A673 (cell line): ENCODE measurements around the gene HID1. TPM values are rescaled to one million over a fixed set of nuclear protein-coding genes. Genes with fewer than 3 reads are reported as not detected.

Source experiments
- BruUV-seq: library from RNA; stranded (reverse); fragments of 400-500 nt; replicated peaks from 2 replicates; lab custom pipeline; 2021; lab: Mats Ljungman, UMichigan
- CTCF ChIA-PET: fragments of 300-600 bp; sonication (Branson Sonifier 250); formaldehyde crosslinking; loops from one replicate; lab custom pipeline; 2022; ENCODE audit warnings: antibody characterized with exemption; lab: Charles Lee
- POLR2A ChIA-PET: fragments of 300-600 bp; sonication (Branson Sonifier 250); formaldehyde crosslinking; loops from one replicate; lab custom pipeline; 2022; ENCODE audit warnings: antibody characterized with exemption; ENCODE audit not compliant: low non-redundant PET; lab: Charles Lee
- DNase-seq: peaks from one replicate; pipeline ENCODE4 v3.0.0-alpha.2; 2015; ENCODE audit warnings: low spot score
- H3K27ac ChIP-seq: fragments of 200-600 bp; sonication (generic); 2 replicates; pipeline ENCODE4 v1.5.1; 2016; ENCODE audit warnings: mixed run types, low read depth, mild to moderate bottlenecking, mixed read lengths, antibody characterized with exemption, low read length; ENCODE audit not compliant: poor library complexity, severe bottlenecking
- H3K27me3 ChIP-seq: fragments of 200-600 bp; sonication (generic); replicated peaks from 2 replicates; pipeline ENCODE4 v1.6.1; 2017; ENCODE audit warnings: mixed run types, low read depth, mild to moderate bottlenecking, mixed read lengths, antibody characterized with exemption, low read length; ENCODE audit not compliant: insufficient read depth, poor library complexity
- H3K36me3 ChIP-seq: fragments of 200-600 bp; sonication (generic); 2 replicates; pipeline ENCODE4 v1.6.1; 2016; ENCODE audit warnings: mixed run types, mild to moderate bottlenecking, mixed read lengths, antibody characterized with exemption, low read length; ENCODE audit not compliant: insufficient read depth, poor library complexity, severe bottlenecking
- H3K4me1 ChIP-seq: fragments of 200-600 bp; sonication (generic); 2 replicates; pipeline ENCODE4 v1.6.1; 2017; ENCODE audit warnings: mixed run types, mild to moderate bottlenecking, mixed read lengths, antibody characterized with exemption, low read length; ENCODE audit not compliant: insufficient read depth, poor library complexity, severe bottlenecking
- H3K4me3 ChIP-seq: fragments of 200-600 bp; sonication (generic); 2 replicates; pipeline ENCODE4 v1.5.1; 2016; ENCODE audit warnings: low read depth, mixed run types, mild to moderate bottlenecking, mixed read lengths, low read length; ENCODE audit not compliant: poor library complexity, severe bottlenecking
- H3K9me3 ChIP-seq: fragments of 200-600 bp; sonication (generic); 2 replicates; pipeline ENCODE4 v1.6.1; 2016; ENCODE audit warnings: mixed run types, low read depth, mild to moderate bottlenecking, mixed read lengths, antibody characterized with exemption, low read length; ENCODE audit not compliant: poor library complexity, severe bottlenecking
- CTCF ChIP-seq: fragments of 300-800, 200-600 bp; sonication (generic); conservative IDR thresholded peaks from 2 replicates; pipeline ENCODE4 v1.5.1; 2017; ENCODE audit warnings: low read depth, mild to moderate bottlenecking, antibody characterized with exemption, low read length, moderate library complexity, mixed read lengths
- EZH2 ChIP-seq: fragments of 200-600 bp; sonication (generic); IDR thresholded peaks from 2 replicates; pipeline ENCODE4 v1.6.1; 2017; ENCODE audit warnings: borderline replicate concordance, low read depth, mild to moderate bottlenecking, mixed read lengths, antibody characterized with exemption, low read length; ENCODE audit not compliant: poor library complexity, severe bottlenecking
- intact Hi-C: fragments of 100-400 bp; cut with micrococcal nuclease; formaldehyde crosslinking; loops from one replicate; pipeline ENCODE4 v1.10.0; 2022; ENCODE audit not compliant: unreplicated experiment
- total RNA-seq: library from RNA; stranded (reverse); gene quantifications from 2 replicates; pipeline ENCODE4 v1.2.3, GENCODE V29; 2021

HID1 gene
- total RNA-seq, 1 experiment from 2014 or later = 1.2 TPM

DNA sequence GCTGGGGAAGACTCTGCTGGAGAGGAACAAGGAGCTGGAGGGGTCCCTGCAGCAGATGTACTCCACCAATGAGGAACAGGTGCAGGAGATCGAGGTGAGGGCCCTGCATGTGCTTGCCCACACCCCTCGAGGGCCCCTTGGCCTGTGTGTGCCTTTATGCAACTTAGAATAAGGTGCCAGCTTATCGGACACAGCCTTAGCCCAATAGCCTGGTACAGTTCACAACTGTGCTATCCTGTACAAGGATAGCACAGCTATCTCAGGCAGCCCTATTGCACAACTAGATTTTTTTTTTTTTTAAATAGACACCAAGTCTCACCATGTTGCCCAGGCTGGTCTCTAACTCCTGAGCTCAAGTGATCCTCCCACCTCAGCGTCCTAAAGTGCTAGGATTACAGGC, 27.0 kb upstream of the HID1 start:
- Histone ChIP-seq H3K4me1 (no peaks in the 10 kb centered on the region), H3K27me3 (no peaks in the 10 kb centered on the region), H3K36me3 (no peaks in the 10 kb centered on the region), H3K9me3 (no peaks in the 10 kb centered on the region), H3K4me3 (no peak overlapping the region), H3K27ac (no peak overlapping the region)
- no peak for TF ChIP-seq EZH2
- TF ChIP-seq CTCF = no peak
- BruUV-seq = no TSS peak
- ChIA-PET CTCF (interaction anchor here (0.6 kb wide), 1 partner anchor 130 kb away, joined by 3 read pairs; no protein-coding TSS in a partner anchor), POLR2A (interaction anchor here (0.6 kb wide), 1 partner anchor 126 kb away, joined by 5 read pairs; no protein-coding TSS in a partner anchor)
- no peak for DNase-seq
- intact Hi-C loops = no loop called here

DNA sequence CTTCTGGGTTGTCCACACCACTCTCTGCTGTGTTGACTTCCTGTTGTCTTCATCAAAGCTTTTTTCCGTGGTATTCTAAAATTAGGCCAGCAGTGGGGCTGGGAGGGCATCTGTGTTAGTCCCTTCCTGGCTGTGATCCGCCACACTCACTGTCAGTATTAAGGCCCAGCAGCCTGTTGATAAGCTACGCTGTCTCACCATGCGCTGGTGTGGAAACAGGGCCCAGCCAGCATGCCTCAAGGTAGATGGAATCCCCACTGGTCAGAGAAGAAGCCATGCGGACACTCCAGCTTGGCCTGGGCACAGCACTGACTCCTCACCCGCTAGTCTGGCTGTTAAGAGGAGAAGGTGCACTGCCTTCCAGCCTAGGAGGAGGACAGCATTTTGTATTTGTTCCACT, 26.2 kb upstream of the HID1 start:
- no peak overlapping the region for H3K4me3 ChIP-seq
- TF ChIP-seq CTCF = no peak
- TF ChIP-seq EZH2 = no peak
- ChIA-PET POLR2A (no interaction called here), CTCF (interaction anchor here (0.6 kb wide), 2 partner anchors 14 to 37 kb away, joined by 5 to 6 read pairs; no protein-coding TSS in a partner anchor)
- intact Hi-C loops = no loop called here
- no peaks in the 10 kb centered on the region for H3K4me1 ChIP-seq
- no peaks in the 10 kb centered on the region for H3K9me3 ChIP-seq
- BruUV-seq = no TSS peak
- no peak overlapping the region for H3K27ac ChIP-seq
- DNase-seq = no peak
- H3K27me3 ChIP-seq = no peaks in the 10 kb centered on the region
- no peaks in the 10 kb centered on the region for H3K36me3 ChIP-seq

DNA sequence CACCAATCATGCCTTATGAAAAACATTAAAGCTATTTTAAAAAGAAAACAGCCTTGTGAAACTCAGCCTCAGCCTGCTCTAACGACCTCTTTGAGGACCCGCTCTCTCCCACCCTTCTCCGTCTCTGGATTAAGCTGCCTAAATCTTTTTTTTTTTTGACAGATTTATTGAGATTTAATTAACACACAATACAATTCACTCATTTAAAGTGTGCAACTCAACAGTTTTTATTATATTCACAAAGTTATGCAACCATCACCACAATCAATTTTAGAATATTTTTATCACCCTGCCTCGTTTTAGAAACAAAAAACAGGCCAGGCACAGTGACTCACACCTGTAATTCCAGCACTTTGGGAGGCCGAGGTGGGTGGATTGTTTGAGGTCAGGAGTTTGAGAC, 23.3 kb upstream of the HID1 start:
- ChIA-PET CTCF (no interaction called here), POLR2A (no interaction called here)
- no peak for DNase-seq
- H3K27ac ChIP-seq = no peak overlapping the region
- intact Hi-C loops = no loop called here
- TF ChIP-seq CTCF = no peak
- TF ChIP-seq EZH2 = no peak
- BruUV-seq = no TSS peak
- H3K36me3 ChIP-seq = no peaks in the 10 kb centered on the region
- H3K27me3 ChIP-seq = no peaks in the 10 kb centered on the region
- no peaks in the 10 kb centered on the region for H3K4me1 ChIP-seq
- no peaks in the 10 kb centered on the region for H3K9me3 ChIP-seq
- H3K4me3 ChIP-seq = no peak overlapping the region
